ENCODE data around the gene KCNIP4. TPM values are rescaled to one million over a fixed set of nuclear protein-coding genes. Genes with fewer than 3 reads are reported as not detected.

KCNIP4 gene
- total RNA-seq, 1 donor from 2014 or later, result 0.59 TPM

DNA sequence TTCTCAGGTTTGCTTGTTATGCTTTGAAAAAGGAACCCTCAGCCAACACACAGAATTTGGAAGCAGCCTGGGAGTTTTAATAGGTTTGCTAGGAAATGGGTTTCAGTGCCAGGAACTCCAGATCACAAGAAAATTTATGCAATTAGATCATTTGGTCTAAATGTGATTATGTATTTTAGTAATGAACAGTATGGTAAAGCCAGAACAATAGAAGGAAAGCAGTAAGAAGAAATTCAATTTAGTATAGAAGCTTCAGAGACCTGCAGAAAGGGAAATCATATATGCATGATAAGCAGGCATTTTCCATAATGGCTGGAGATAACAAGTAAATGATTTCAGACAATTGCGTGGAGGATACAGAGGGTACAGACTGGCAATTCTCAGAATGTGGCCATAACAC lies 184.7 kb downstream of the KCNIP4 start:
- Histone ChIP-seq H3K4me2 (ENCODE audit: low read length) (no peak overlapping the region), H3K27ac (ENCODE audit: low read depth, low read length) (no peak overlapping the region), H3K9ac (ENCODE audit: low read length) (no peak overlapping the region), H3K27me3 (ENCODE audit: insufficient read depth, low read length) (peaks cover 7% of the 10 kb centered on the region), H3K4me3 (ENCODE audit: insufficient read depth, low read depth, low read length) (no peak overlapping the region), H3K36me3 (ENCODE audit: insufficient read depth, low read length) (no peaks in the 10 kb centered on the region), H4K20me1 (ENCODE audit: insufficient read depth, low read length) (no peaks in the 10 kb centered on the region), H3K79me2 (ENCODE audit: insufficient read depth, low read length) (no peaks in the 10 kb centered on the region), H2AFZ (ENCODE audit: low read depth, low read length) (no peak overlapping the region), H3K9me3 (ENCODE audit: insufficient read depth, low read depth, low read length) (no peaks in the 10 kb centered on the region), H3K4me1 (ENCODE audit: insufficient read depth, low read length) (peaks cover 6% of the 10 kb centered on the region)
- TF ChIP-seq, protein P1, sequence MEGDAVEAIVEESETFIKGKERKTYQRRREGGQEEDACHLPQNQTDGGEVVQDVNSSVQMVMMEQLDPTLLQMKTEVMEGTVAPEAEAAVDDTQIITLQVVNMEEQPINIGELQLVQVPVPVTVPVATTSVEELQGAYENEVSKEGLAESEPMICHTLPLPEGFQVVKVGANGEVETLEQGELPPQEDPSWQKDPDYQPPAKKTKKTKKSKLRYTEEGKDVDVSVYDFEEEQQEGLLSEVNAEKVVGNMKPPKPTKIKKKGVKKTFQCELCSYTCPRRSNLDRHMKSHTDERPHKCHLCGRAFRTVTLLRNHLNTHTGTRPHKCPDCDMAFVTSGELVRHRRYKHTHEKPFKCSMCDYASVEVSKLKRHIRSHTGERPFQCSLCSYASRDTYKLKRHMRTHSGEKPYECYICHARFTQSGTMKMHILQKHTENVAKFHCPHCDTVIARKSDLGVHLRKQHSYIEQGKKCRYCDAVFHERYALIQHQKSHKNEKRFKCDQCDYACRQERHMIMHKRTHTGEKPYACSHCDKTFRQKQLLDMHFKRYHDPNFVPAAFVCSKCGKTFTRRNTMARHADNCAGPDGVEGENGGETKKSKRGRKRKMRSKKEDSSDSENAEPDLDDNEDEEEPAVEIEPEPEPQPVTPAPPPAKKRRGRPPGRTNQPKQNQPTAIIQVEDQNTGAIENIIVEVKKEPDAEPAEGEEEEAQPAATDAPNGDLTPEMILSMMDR (IDR thresholded peaks at IDR 0.05; ENCODE audit: insufficient read depth, low read depth, low read length), result no peak
- TF ChIP-seq EZH2 (IDR thresholded peaks at IDR 0.05; ENCODE audit: insufficient read depth, low read length), result no peak
- Mint-ChIP-seq H3K27ac (ENCODE audit: unreplicated experiment) (no peak overlapping the region), H3K4me3 (ENCODE audit: unreplicated experiment) (no peak overlapping the region), H3K36me3 (ENCODE audit: low read depth, unreplicated experiment) (no peaks in the 10 kb centered on the region), H3K27me3 (ENCODE audit: low read depth, unreplicated experiment) (no peaks in the 10 kb centered on the region), H3K4me1 (ENCODE audit: low read depth, unreplicated experiment) (peaks cover 5% of the 10 kb centered on the region), H3K9me3 (ENCODE audit: unreplicated experiment) (no peaks in the 10 kb centered on the region)
- no peak for DNase-seq (ENCODE audit: low read depth)
- FAIRE-seq, result no peak

GRCh38 chr4:21757248-21757647 lies 191.3 kb downstream of the KCNIP4 start:
- Histone ChIP-seq H3K27me3 (ENCODE audit: insufficient read depth, low read length) (no peaks in the 10 kb centered on the region), H3K9ac (ENCODE audit: low read length) (no peak overlapping the region), H3K36me3 (ENCODE audit: insufficient read depth, low read length) (no peaks in the 10 kb centered on the region), H3K27ac (ENCODE audit: low read depth, low read length) (no peak overlapping the region), H3K79me2 (ENCODE audit: insufficient read depth, low read length) (no peaks in the 10 kb centered on the region), H2AFZ (ENCODE audit: low read depth, low read length) (no peak overlapping the region), H3K4me3 (ENCODE audit: insufficient read depth, low read depth, low read length) (no peak overlapping the region), H3K9me3 (ENCODE audit: insufficient read depth, low read depth, low read length) (no peaks in the 10 kb centered on the region), H3K4me1 (ENCODE audit: insufficient read depth, low read length) (peaks cover 6% of the 10 kb centered on the region), H4K20me1 (ENCODE audit: insufficient read depth, low read length) (no peaks in the 10 kb centered on the region), H3K4me2 (ENCODE audit: low read length) (no peak overlapping the region)
- H3K9me3 Mint-ChIP-seq (ENCODE audit: unreplicated experiment), result no peaks in the 10 kb centered on the region
- no peaks in the 10 kb centered on the region for H3K36me3 Mint-ChIP-seq (ENCODE audit: low read depth, unreplicated experiment)
- FAIRE-seq (no peak), DNase-seq (ENCODE audit: low read depth) (no peak)
- TF ChIP-seq, protein P1 (IDR thresholded peaks at IDR 0.05; ENCODE audit: insufficient read depth, low read depth, low read length), result no peak
- TF ChIP-seq EZH2 (IDR thresholded peaks at IDR 0.05; ENCODE audit: insufficient read depth, low read length), result no peak
- no peak overlapping the region for H3K27ac Mint-ChIP-seq (ENCODE audit: unreplicated experiment)
- H3K4me3 Mint-ChIP-seq (ENCODE audit: unreplicated experiment), result no peak overlapping the region
- no peaks in the 10 kb centered on the region for H3K27me3 Mint-ChIP-seq (ENCODE audit: low read depth, unreplicated experiment)
- H3K4me1 Mint-ChIP-seq (ENCODE audit: low read depth, unreplicated experiment), result peaks cover 17% of the 10 kb centered on the region

GRCh38 chr4:21753084-21753760 lies 195.3 kb downstream of the KCNIP4 start:
- no peaks in the 10 kb centered on the region for H3K36me3 ChIP-seq (ENCODE audit: insufficient read depth, low read length)
- H2AFZ ChIP-seq (ENCODE audit: low read depth, low read length), result no peak overlapping the region
- Mint-ChIP-seq H3K27me3 (ENCODE audit: low read depth, unreplicated experiment) (no peaks in the 10 kb centered on the region), H3K4me3 (ENCODE audit: unreplicated experiment) (no peak overlapping the region), H3K9me3 (ENCODE audit: unreplicated experiment) (no peaks in the 10 kb centered on the region), H3K27ac (ENCODE audit: unreplicated experiment) (no peak overlapping the region), H3K36me3 (ENCODE audit: low read depth, unreplicated experiment) (no peaks in the 10 kb centered on the region), H3K4me1 (ENCODE audit: low read depth, unreplicated experiment) (peaks cover 20% of the 10 kb centered on the region)
- no peak for TF ChIP-seq EZH2 (IDR thresholded peaks at IDR 0.05; ENCODE audit: insufficient read depth, low read length)
- TF ChIP-seq, protein P1 (IDR thresholded peaks at IDR 0.05; ENCODE audit: insufficient read depth, low read depth, low read length), result no peak
- FAIRE-seq, result no peak
- H3K27me3 ChIP-seq (ENCODE audit: insufficient read depth, low read length), result no peaks in the 10 kb centered on the region
- no peak overlapping the region for H3K9ac ChIP-seq (ENCODE audit: low read length)
- no peaks in the 10 kb centered on the region for H3K79me2 ChIP-seq (ENCODE audit: insufficient read depth, low read length)
- no peak overlapping the region for H3K4me3 ChIP-seq (ENCODE audit: insufficient read depth, low read depth, low read length)
- DNase-seq (ENCODE audit: low read depth), result no peak
- H4K20me1 ChIP-seq (ENCODE audit: insufficient read depth, low read length), result no peaks in the 10 kb centered on the region
- H3K4me1 ChIP-seq (ENCODE audit: insufficient read depth, low read length), result peaks cover 6% of the 10 kb centered on the region
- H3K27ac ChIP-seq (ENCODE audit: low read depth, low read length), result no peak overlapping the region
- no peaks in the 10 kb centered on the region for H3K9me3 ChIP-seq (ENCODE audit: insufficient read depth, low read depth, low read length)
- H3K4me2 ChIP-seq (ENCODE audit: low read length), result no peak overlapping the region
